ENCODE results near the gene RNF217.
"Not testable (repeated sequence)": the region's sequence is repeated elsewhere in the genome, so short reads cannot be mapped to it uniquely, and the experiment has no call there.

Gene RNF217

DNA sequence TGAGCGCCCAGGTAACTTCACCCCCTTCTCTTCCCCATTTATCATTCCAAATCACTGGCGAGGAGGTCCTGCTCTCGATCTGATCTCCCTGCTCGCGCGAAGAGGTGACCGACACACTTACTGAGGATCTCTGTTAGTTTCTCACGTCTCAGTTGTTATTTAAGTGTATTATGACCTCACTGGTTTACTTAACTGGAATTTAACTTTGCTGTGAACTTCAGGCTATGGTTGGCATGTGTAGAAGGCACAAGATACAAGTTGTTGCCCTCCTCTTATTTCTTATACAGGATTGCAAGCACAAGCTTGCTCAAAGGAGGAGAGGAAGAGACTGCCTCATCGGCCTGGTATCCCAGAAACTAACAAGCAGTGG is 1.2 kb downstream of the RNF217 start:
- no peak for DNase-seq (ENCODE audit: low read depth in 2 of 2)

DNA sequence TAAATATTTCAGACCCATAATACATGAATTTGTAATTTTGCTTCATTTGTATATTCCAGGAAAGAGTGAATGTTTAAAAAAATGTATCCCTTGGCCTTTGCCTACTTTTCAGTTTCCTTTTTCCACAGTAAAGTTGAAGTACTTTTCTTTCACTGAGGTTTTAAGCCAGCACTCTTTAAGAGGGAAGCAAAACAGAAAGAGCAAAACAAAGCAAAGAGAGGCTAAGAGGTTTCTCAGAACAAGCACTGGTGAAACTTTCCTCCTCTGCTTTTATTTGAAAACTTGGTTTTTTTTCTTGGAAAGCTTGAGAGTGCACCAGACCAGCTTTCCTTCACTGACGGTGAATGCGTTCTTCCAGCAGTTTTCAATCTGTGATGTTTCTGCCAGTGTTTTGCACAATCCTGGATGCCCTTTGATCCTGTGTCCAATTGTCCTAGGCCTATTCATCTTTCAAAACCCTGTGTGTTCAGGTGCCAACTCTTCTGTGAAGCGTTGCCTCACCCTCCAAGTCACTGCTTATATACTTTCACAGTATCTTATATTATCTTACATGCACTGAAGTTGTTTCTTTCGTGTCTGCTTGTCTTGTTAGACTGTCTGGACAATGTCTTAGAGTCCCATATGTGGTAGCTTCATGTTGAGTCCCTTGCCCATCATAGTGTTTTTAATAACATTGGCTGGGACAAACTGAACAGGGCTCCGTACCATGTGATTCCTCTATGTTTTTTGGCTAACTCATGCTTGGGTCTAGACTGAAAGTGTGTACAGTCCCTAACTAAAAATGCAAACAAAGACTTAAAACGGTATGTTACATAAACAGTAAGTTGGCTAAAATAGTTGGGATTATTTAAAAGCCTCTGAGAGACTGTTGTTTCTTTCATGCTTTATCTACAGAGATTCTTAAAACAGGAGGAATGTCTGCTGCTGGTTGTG is 1.9 kb downstream of the RNF217 start:
- DNase-seq (ENCODE audit: low read depth in 2 of 2): no peak

DNA sequence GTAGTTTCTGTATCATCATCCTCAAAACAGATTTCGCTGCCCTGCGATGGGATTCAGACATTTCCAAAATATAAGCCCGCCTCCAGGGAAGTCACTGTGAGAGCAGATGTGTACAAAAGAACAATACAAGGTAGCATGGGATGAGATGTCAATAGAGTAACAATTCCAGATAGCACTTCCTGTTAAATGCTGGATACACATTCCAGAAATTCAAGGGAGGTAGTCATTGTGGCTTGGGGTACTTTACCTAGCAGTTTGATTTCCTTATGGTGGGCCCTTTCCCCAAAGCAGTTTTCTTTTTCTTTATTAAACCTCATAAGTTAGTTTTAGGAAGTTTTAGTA is 2.5 kb downstream of the RNF217 start:
- no peak for DNase-seq (ENCODE audit: low read depth in 2 of 2)

- DNase-seq (ENCODE audit: low read depth in 2 of 2): not testable (repeated sequence)
These were observed 3.2 kb downstream of the RNF217 start for GRCh38 chr6:124965424-124965850.

- DNase-seq (ENCODE audit: low read depth in 2 of 2): no peak
These were observed 5.2 kb downstream of the RNF217 start for GRCh38 chr6:124967444-124967843.

GRCh38 chr6:124968401-124968800 is 6.2 kb downstream of the RNF217 start:
- no peak for DNase-seq (ENCODE audit: low read depth in 2 of 2)

GRCh38 chr6:124970243-124970642 is 8.0 kb downstream of the RNF217 start:
- no peak for DNase-seq (ENCODE audit: low read depth in 2 of 2)

GRCh38 chr6:124970763-124971162 is 8.5 kb downstream of the RNF217 start:
- DNase-seq (ENCODE audit: low read depth in 2 of 2): no peak

DNA sequence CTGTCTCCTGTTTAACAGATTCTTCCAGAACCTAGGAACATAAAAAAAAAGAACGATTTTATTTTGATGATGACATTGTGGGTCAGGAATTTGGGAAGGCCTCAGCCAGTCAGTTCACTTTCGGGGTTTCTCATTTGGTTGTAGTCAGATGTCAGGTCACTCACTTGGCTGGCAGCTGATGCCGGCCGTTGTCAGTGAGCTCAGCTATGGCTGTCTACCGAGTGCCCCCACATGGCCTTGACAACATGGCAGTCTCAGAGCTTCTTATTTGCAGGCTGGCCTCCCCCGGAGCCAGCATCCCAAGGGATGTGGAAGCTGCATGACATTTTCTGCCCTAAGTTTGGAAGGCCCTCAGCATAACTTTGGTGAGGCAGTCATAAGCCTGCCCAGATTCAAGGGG is 11.5 kb downstream of the RNF217 start:
- no peak for DNase-seq (ENCODE audit: low read depth in 2 of 2)

- DNase-seq (ENCODE audit: low read depth in 2 of 2): no peak
These were observed 12.6 kb downstream of the RNF217 start for GRCh38 chr6:124974771-124975377.

- DNase-seq (ENCODE audit: low read depth in 2 of 2): no peak
These were observed 15.1 kb downstream of the RNF217 start for GRCh38 chr6:124977067-124977908.

GRCh38 chr6:124978451-124979293 is 16.4 kb downstream of the RNF217 start:
- no peak for DNase-seq (ENCODE audit: low read depth in 2 of 2)

- DNase-seq (ENCODE audit: low read depth in 2 of 2): no peak
These were observed 17.0 kb downstream of the RNF217 start for GRCh38 chr6:124979294-124979678.

- DNase-seq (ENCODE audit: low read depth in 2 of 2): no peak
These were observed 20.4 kb downstream of the RNF217 start for GRCh38 chr6:124982669-124983068.

DNA sequence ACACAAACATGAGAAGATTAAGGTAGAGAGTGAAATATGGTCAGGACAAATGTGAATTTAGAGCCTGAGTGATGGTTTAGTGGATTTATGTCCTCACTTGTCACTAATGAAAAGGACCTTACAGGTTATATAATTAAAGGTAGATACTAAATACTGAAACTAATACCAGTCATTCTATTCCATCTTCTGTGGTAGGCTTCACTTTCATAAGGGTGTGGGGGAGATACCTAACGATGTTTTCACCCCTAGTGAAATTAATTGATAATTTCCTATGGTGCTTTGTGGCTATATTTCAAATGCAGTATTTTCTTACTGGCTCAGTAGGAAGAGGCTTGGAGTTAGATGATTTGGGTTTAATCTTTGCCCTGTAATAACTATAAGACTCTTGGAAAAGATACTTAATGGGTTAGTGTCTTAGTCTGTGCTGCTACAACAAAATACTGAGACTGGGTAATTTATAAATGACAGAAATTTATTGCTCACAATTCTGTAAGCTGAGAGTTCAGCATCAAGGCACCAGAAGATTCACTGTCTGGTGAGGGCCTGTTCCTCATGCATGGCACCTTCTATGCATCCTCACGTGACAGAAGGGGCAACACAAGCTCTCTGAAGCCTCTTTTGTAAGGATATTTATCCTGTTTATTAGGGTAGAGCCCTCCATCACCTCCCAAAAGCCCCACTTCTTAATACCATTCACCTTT is 21.3 kb downstream of the RNF217 start:
- DNase-seq (ENCODE audit: low read depth in 2 of 2): no peak

DNA sequence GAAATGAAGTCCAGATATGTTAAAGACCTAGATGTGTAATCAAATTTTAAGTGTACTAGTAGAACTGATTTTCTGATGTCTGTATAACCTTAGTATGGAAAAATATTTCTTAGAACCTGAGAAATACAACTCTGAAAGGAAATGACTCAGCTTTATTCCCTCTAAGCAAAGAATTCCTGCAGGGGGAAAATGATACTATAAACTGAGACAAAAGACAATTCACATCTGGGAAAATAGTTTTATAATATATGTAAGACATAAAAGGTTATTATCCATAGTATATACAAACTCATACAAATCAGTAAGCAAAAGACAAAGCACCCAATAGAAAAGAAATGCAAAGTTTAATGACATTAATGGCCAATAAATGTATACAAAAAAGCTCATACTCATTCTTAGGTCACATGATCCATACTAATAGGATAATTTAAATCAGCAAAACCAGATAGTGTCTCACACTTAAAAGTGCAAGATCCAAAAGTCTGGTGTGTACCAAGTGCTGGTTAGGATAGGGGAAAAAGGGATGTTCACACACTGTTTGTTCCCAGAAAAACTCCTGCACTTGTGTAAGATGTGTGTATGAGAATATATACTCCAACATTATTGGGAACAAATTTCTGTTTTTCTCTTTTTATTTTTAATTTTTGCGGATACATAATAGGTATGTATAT is 22.6 kb downstream of the RNF217 start:
- no peak for DNase-seq (ENCODE audit: low read depth in 2 of 2)

DNA sequence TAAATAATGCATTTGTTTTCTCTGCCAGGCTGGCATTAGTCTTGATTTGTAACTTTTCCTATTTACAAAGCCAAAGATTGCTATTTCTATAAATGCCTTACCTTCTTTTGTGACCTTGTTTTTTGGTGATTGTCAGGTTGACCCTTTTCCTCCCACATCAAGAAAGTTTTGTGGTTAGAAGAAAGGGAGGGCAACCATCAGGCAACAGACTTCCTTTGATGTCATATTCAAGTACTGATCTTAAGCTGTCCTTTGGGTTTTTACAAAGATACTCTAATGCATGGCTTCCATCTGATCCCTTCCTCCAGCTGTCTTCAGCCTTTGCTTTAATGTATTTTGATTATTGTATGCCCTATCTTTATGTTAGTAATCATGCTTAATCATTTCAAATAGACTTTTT is 23.9 kb downstream of the RNF217 start:
- DNase-seq (ENCODE audit: low read depth in 2 of 2): no peak

- DNase-seq (ENCODE audit: low read depth in 2 of 2): no peak
These were observed 25.1 kb downstream of the RNF217 start for GRCh38 chr6:124987291-124987690.

- DNase-seq (ENCODE audit: low read depth in 2 of 2): no peak
These were observed 25.9 kb downstream of the RNF217 start for GRCh38 chr6:124987999-124988591.

All from stimulated activated CD4-positive, alpha-beta T cell treated with anti-CD3 and anti-CD28 coated beads, Interleukin-1b, Interleukin-23, amount 100 ng/mL, for 4 hours (primary cell).